Spinal cord (tissue), 10 donors: ENCODE results near the gene SLC29A3. TPM values are rescaled to one million over a fixed set of nuclear protein-coding genes. Genes with fewer than 3 reads are reported as not detected.

ENCODE experiments used
- DNase-seq, 6 donors: peaks; one replicate each; pipeline versions ENCODE4 v3.0.0 to v3.0.0-alpha.2; 2013 to 2015; ENCODE audit warnings: low spot score in 6 of 6, low read depth in 4 of 6
- H3K27ac ChIP-seq: one replicate; pipeline ENCODE4 v1.5.1; 2013; ENCODE audit warnings: low read depth, low read length, control low read depth
- H3K27me3 ChIP-seq: one replicate; pipeline ENCODE4 v1.6.1; 2013; ENCODE audit warnings: low read length; ENCODE audit not compliant: control insufficient read depth, insufficient read depth
- H3K36me3 ChIP-seq: one replicate; pipeline ENCODE4 v1.6.1; 2013; ENCODE audit warnings: low read length; ENCODE audit not compliant: control insufficient read depth, insufficient read depth
- H3K4me1 ChIP-seq: one replicate; pipeline ENCODE4 v1.6.1; 2013; ENCODE audit warnings: low read length; ENCODE audit not compliant: control insufficient read depth, insufficient read depth
- H3K4me3 ChIP-seq: one replicate; pipeline ENCODE4 v1.5.1; 2013; ENCODE audit warnings: low read depth, low read length, control low read depth
- H3K9me3 ChIP-seq: one replicate; pipeline ENCODE4 v1.6.1; 2013; ENCODE audit warnings: low read length; ENCODE audit not compliant: control insufficient read depth, insufficient read depth
- WGBS: methylation state at CpG from one replicate; pipeline ENCODE4 v1.1.5; 2013; ENCODE audit warnings: missing lambda C conversion rate; ENCODE audit not compliant: insufficient coverage; 5-methylcytosine and 5-hydroxymethylcytosine counted together
- polyA plus RNA-seq, 2 donors: library from polyadenylated mRNA; unstranded; fragments of 120-200 nt; gene quantifications; one replicate each; pipeline ENCODE4 v1.2.1, GENCODE V29; 2013; ENCODE audit not compliant: insufficient read length in 2 of 2
- total RNA-seq, 2 donors: library from RNA; depleted of rRNA in 1 of 2; stranded (reverse); fragments of 120-200 nt in 1 of 2; fragments of >200 nt in 1 of 2; gene quantifications; one replicate each; pipeline versions ENCODE4 v1.2.3 to v1.2.4, GENCODE V29; 2013 to 2014
- donor health status: healthy.

SLC29A3 gene
- total and polyA plus RNA-seq, 4 donors = 2.7 to 9.3 (median 6.1) TPM

GRCh38 chr10:71361581-71361980, 42.5 kb downstream of the SLC29A3 start:
- Histone ChIP-seq H3K9me3 (no peaks in the 10 kb centered on the region), H3K4me1 (no peaks in the 10 kb centered on the region), H3K27me3 (no peaks in the 10 kb centered on the region), H3K4me3 (no peak overlapping the region), H3K36me3 (peaks cover 28% of the 10 kb centered on the region), H3K27ac (no peak overlapping the region)
- DNase-seq = no peak
- WGBS = 92% methylated on average over 7 of the region's 7 CpGs

DNA sequence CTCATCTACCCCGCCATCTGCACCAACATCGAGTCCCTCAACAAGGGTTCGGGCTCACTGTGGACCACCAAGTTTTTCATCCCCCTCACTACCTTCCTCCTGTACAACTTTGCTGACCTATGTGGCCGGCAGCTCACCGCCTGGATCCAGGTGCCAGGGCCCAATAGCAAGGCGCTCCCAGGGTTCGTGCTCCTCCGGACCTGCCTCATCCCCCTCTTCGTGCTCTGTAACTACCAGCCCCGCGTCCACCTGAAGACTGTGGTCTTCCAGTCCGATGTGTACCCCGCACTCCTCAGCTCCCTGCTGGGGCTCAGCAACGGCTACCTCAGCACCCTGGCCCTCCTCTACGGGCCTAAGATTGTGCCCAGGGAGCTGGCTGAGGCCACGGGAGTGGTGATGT, 43.1 kb downstream of the SLC29A3 start:
- no peak for DNase-seq
- Histone ChIP-seq H3K4me1 (no peaks in the 10 kb centered on the region), H3K9me3 (no peaks in the 10 kb centered on the region), H3K27ac (no peak overlapping the region), H3K27me3 (no peaks in the 10 kb centered on the region), H3K4me3 (no peak overlapping the region), H3K36me3 (peaks cover 23% of the 10 kb centered on the region)
- WGBS = 97% methylated on average over 16 of the region's 16 CpGs

GRCh38 chr10:71363936-71364335, 44.9 kb downstream of the SLC29A3 start:
- Histone ChIP-seq H3K36me3 (peaks cover 15% of the 10 kb centered on the region), H3K27ac (no peak overlapping the region), H3K9me3 (no peaks in the 10 kb centered on the region), H3K27me3 (no peaks in the 10 kb centered on the region), H3K4me1 (no peaks in the 10 kb centered on the region), H3K4me3 (no peak overlapping the region)
- DNase-seq = no peak

DNA sequence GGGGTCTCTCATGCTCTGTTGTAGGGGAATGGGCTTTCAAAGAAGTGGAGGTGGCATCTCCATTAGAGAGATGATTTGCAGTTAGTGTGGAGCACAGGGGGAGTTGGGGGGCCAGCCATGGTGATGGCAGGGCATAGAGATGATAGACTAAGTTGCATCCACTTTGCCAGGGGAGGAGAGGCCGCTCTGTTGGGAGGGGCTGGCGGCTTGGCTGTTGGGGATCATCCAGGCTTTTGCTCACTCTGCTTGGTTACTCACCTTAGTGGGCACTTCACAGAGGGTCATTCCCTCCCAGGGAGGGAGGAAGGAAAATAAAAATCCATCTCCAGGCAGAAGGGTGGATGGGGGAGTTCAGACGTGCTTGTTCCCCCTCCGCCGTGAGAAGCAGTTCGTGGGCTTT, 46.3 kb downstream of the SLC29A3 start:
- no peak for DNase-seq
- Histone ChIP-seq H3K36me3 (peaks cover 11% of the 10 kb centered on the region), H3K4me3 (no peak overlapping the region), H3K4me1 (no peaks in the 10 kb centered on the region), H3K9me3 (no peaks in the 10 kb centered on the region), H3K27ac (no peak overlapping the region), H3K27me3 (no peaks in the 10 kb centered on the region)
- WGBS = 88% methylated on average over 5 of the region's 6 CpGs

GRCh38 chr10:71366690-71367089, 47.6 kb downstream of the SLC29A3 start:
- Histone ChIP-seq H3K36me3 (peaks cover 9% of the 10 kb centered on the region), H3K9me3 (no peaks in the 10 kb centered on the region), H3K27ac (no peak overlapping the region), H3K4me3 (no peak overlapping the region), H3K4me1 (no peaks in the 10 kb centered on the region), H3K27me3 (no peaks in the 10 kb centered on the region)
- 89% methylated on average over 7 of the region's 8 CpGs for WGBS
- no peak for DNase-seq

DNA sequence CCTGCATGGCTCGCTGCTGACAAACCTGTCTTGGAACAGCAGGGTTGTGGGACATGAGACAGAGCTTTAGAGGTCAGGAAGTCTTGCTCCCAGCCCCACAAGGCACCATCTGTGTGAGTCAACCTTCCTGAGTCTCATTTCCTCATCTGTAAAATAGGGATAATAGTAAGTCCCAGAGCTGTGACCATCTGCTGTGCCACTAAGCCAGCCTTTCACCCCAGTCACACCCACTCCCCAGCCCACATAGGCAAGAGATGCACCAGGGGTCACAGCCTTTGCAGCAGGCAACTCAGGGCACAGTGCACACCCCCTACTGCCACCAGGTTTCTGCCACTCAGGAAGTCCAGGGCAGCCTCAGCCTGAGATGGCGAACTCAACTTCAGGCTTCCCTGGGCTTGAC, 48.2 kb downstream of the SLC29A3 start:
- no peak overlapping the region for H3K4me3 ChIP-seq
- no peaks in the 10 kb centered on the region for H3K27me3 ChIP-seq
- H3K9me3 ChIP-seq = no peaks in the 10 kb centered on the region
- 82% methylated on average over 2 of the region's 2 CpGs for WGBS
- H3K36me3 ChIP-seq = peaks cover 4% of the 10 kb centered on the region
- DNase-seq = no peak
- no peaks in the 10 kb centered on the region for H3K4me1 ChIP-seq
- H3K27ac ChIP-seq = no peak overlapping the region

GRCh38 chr10:71368176-71368575, 49.1 kb downstream of the SLC29A3 start:
- WGBS = 89% methylated on average over 1 of the region's 1 CpG
- Histone ChIP-seq H3K27me3 (no peaks in the 10 kb centered on the region), H3K4me1 (peaks cover 3% of the 10 kb centered on the region), H3K36me3 (no peaks in the 10 kb centered on the region), H3K9me3 (no peaks in the 10 kb centered on the region), H3K27ac (no peak overlapping the region), H3K4me3 (no peak overlapping the region)
- no peak for DNase-seq

GRCh38 chr10:71368643-71369042, 49.6 kb downstream of the SLC29A3 start:
- H3K36me3 ChIP-seq = no peaks in the 10 kb centered on the region
- no peaks in the 10 kb centered on the region for H3K27me3 ChIP-seq
- no peaks in the 10 kb centered on the region for H3K9me3 ChIP-seq
- H3K4me3 ChIP-seq = no peak overlapping the region
- H3K4me1 ChIP-seq = peaks cover 3% of the 10 kb centered on the region
- WGBS = no CpG with 5 or more reads among the region's 2 CpGs
- no peak overlapping the region for H3K27ac ChIP-seq
- no peak for DNase-seq

- Histone ChIP-seq H3K4me1 (peaks cover 3% of the 10 kb centered on the region), H3K36me3 (no peaks in the 10 kb centered on the region), H3K27me3 (no peaks in the 10 kb centered on the region), H3K4me3 (no peak overlapping the region), H3K9me3 (no peaks in the 10 kb centered on the region), H3K27ac (no peak overlapping the region)
- no peak for DNase-seq
- whole genome bisulfite sequencing = 67% methylated on average over 1 of the region's 1 CpG
Observed at GRCh38 chr10:71369602-71370001, 50.5 kb downstream of the SLC29A3 start.

DNA sequence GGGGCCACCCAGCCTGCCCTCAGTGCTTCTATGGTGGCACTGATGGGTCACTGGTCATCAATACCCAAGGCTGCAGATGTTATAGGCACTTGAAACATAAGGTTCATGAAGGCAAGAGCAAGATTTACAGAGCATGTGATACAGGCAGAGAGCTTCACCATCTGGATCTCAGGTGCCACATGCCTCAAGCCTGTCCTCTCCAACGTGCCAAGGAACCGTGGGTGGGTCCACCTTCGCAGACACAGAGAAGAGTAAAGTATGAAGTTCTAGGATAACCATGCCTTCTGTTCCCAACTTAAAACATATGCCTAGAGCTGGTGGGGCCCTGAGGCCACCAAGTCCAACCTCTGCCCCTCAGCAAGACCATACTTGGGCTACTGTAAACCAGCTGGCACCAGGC, 51.0 kb downstream of the SLC29A3 start:
- Histone ChIP-seq H3K27ac (no peak overlapping the region), H3K4me3 (no peak overlapping the region), H3K9me3 (no peaks in the 10 kb centered on the region), H3K4me1 (peaks cover 3% of the 10 kb centered on the region), H3K27me3 (no peaks in the 10 kb centered on the region), H3K36me3 (no peaks in the 10 kb centered on the region)
- no CpG with 5 or more reads among the region's 3 CpGs for WGBS
- DNase-seq = no peak
